ENCODE data around the gene THSD4. TPM values are rescaled to one million over a fixed set of nuclear protein-coding genes. Genes with fewer than 3 reads are reported as not detected.
A peak's percentile ranks its signal among the peaks of the same experiment; 100 is the strongest.

The THSD4 gene
- total and polyA plus RNA-seq, 7 donors, result 0.21 to 3.1 (median 1.8) TPM

GRCh38 chr15:71517751-71518150 is 402.5 kb downstream of the THSD4 start:
- no peak for ATAC-seq
- no peak overlapping the region for H3K27ac ChIP-seq
- no peaks in the 10 kb centered on the region for H3K27me3 ChIP-seq (ENCODE audit: insufficient read depth in 3 of 3, low read length in 2 of 3)
- no peak for TF ChIP-seq CTCF (IDR thresholded peaks at IDR 0.05)
- no peak for DNase-seq
- no peaks in the 10 kb centered on the region for H3K36me3 ChIP-seq (ENCODE audit: insufficient read depth in 1 of 2, low read depth in 1 of 2)
- H3K4me3 ChIP-seq, result no peak overlapping the region
- intact Hi-C loops (cut with DNase I), result no loop called here
- H3K4me1 ChIP-seq, result no peaks in the 10 kb centered on the region
- no peaks in the 10 kb centered on the region for H3K9me3 ChIP-seq

- Histone ChIP-seq H3K36me3 (ENCODE audit: insufficient read depth in 1 of 2, low read depth in 1 of 2) (no peaks in the 10 kb centered on the region), H3K4me1 (no peaks in the 10 kb centered on the region), H3K27ac (no peak overlapping the region), H3K4me3 (no peak overlapping the region), H3K9me3 (no peaks in the 10 kb centered on the region), H3K27me3 (ENCODE audit: insufficient read depth in 3 of 3, low read length in 2 of 3) (no peaks in the 10 kb centered on the region)
- WGBS, 3 donors, result 86 to 91% (median 89%) methylated on average over 2 of the region's 2 CpGs
- no peak for TF ChIP-seq CTCF (IDR thresholded peaks at IDR 0.05)
- DNase-seq, result no peak
- no peak for ATAC-seq
- intact Hi-C loops (cut with DNase I), result no loop called here
Measured at GRCh38 chr15:71518661-71519060, 403.4 kb downstream of the THSD4 start.

- no peaks in the 10 kb centered on the region for H3K27me3 ChIP-seq (ENCODE audit: insufficient read depth in 3 of 3, low read length in 2 of 3)
- peak overlapping the region; percentile 32 for H3K4me3 ChIP-seq
- TF ChIP-seq CTCF (IDR thresholded peaks at IDR 0.05), result no peak
- no peak overlapping the region for H3K27ac ChIP-seq
- DNase-seq, result no peak
- no peaks in the 10 kb centered on the region for H3K36me3 ChIP-seq (ENCODE audit: insufficient read depth in 1 of 2, low read depth in 1 of 2)
- no peak for ATAC-seq
- no peaks in the 10 kb centered on the region for H3K9me3 ChIP-seq
- intact Hi-C loops (cut with DNase I), result no loop called here
- no peaks in the 10 kb centered on the region for H3K4me1 ChIP-seq
- 8 to 10% (median 9%) methylated on average over 10 of the region's 10 CpGs for WGBS, 3 donors
Measured at GRCh38 chr15:71526060-71526820, 411.0 kb downstream of the THSD4 start.

- intact Hi-C loops (cut with DNase I), result no loop called here
- H3K9me3 ChIP-seq, result no peaks in the 10 kb centered on the region
- no peaks in the 10 kb centered on the region for H3K36me3 ChIP-seq (ENCODE audit: insufficient read depth in 1 of 2, low read depth in 1 of 2)
- DNase-seq (no peak), ATAC-seq (no peak)
- H3K4me1 ChIP-seq, result no peaks in the 10 kb centered on the region
- no peak for TF ChIP-seq CTCF (IDR thresholded peaks at IDR 0.05)
- H3K27me3 ChIP-seq (ENCODE audit: insufficient read depth in 3 of 3, low read length in 2 of 3), result no peaks in the 10 kb centered on the region
- no peak overlapping the region for H3K27ac ChIP-seq
- 99 to 100% (median 100%) methylated on average over 1 of the region's 1 CpG for WGBS, 3 donors
- H3K4me3 ChIP-seq, result no peak overlapping the region
Measured at GRCh38 chr15:71529361-71529760, 414.1 kb downstream of the THSD4 start.

GRCh38 chr15:71530116-71530515 is 414.8 kb downstream of the THSD4 start:
- DNase-seq, result no peak
- H3K9me3 ChIP-seq, result no peaks in the 10 kb centered on the region
- no peaks in the 10 kb centered on the region for H3K36me3 ChIP-seq (ENCODE audit: insufficient read depth in 1 of 2, low read depth in 1 of 2)
- no peaks in the 10 kb centered on the region for H3K27me3 ChIP-seq (ENCODE audit: insufficient read depth in 3 of 3, low read length in 2 of 3)
- no peak for ATAC-seq
- TF ChIP-seq CTCF (IDR thresholded peaks at IDR 0.05), result no peak
- 38 to 55% (median 52%) methylated on average over 3 of the region's 3 CpGs for WGBS, 3 donors
- H3K4me1 ChIP-seq, result no peaks in the 10 kb centered on the region
- no peak overlapping the region for H3K4me3 ChIP-seq
- intact Hi-C loops (cut with DNase I), result loop anchor here in 1 of 2 donors (5.0 kb wide), 1 partner anchor 202 kb away; no protein-coding TSS in a partner anchor
- no peak overlapping the region for H3K27ac ChIP-seq
